ENCODE results near the gene ATP13A3. TPM values are rescaled to one million over a fixed set of nuclear protein-coding genes. Genes with fewer than 3 reads are reported as not detected.

The ATP13A3 gene
- total RNA-seq, 4 donors from 2014 or later = 23.6 to 129 (median 69.8) TPM

DNA sequence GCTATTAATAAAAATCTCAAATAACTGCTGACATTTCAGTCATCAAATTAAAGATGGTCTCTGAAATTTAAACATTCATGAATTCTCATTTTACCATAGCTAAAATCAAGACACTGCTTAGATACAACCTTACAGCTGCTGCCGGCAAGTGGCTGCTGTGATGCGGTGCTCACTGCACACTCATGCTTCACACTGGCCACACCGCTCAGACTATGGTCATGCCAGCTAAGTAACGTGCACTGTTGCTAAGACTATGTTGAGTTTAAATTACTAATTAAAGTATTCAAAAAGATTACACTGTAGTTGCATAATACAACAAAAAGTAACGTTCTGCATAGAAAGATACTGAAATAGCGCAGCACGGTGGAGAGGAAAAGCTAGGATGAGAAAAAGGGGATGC lies 12.1 kb downstream of the ATP13A3 start:
- Histone ChIP-seq H3K27me3 (no peaks in the 10 kb centered on the region), H3K4me3 (no peak overlapping the region), H3K36me3 (no peaks in the 10 kb centered on the region), H3K27ac (no peak overlapping the region), H3K4me1 (peaks cover 0 to 25% (median 6%) of the 10 kb centered on the region in 4 donors), H3K9me3 (no peaks in the 10 kb centered on the region)
- in situ Hi-C loops (cut with MboI; ENCODE audit: low pct_ligation_motif_present in 1 of 4, low pct_unique_long_range_greater_than_20kb in 1 of 4, low sequenced_read_pairs in 3 of 4) (loop anchor here in 2 of 4 donors (5.0 to 10.0 kb wide), 2 partner anchors 100 to 113 kb away; no protein-coding TSS in a partner anchor), intact Hi-C loops (cut with DNase I; ENCODE audit: low total_unique reads) (loop anchor here (5.0 kb wide), 1 partner anchor 123 kb away; no protein-coding TSS in a partner anchor)
- no peak for TF ChIP-seq POLR2A (IDR thresholded peaks at IDR 0.05)
- TF ChIP-seq POLR2AphosphoS5 (IDR thresholded peaks at IDR 0.05) = no peak
- TF ChIP-seq EP300 (IDR thresholded peaks at IDR 0.05; ENCODE audit: low read depth) = no peak
- TF ChIP-seq CTCF (IDR thresholded peaks at IDR 0.05) = no peak
- 87 to 88% methylated on average over 7 of the region's 7 CpGs for WGBS, 2 donors (ENCODE audit: low coverage in 1 of 2)
- DNase-seq = no peak

GRCh38 chr3:194472290-194472920 lies 14.4 kb downstream of the ATP13A3 start:
- in situ Hi-C loops (cut with MboI; ENCODE audit: low pct_ligation_motif_present in 1 of 4, low pct_unique_long_range_greater_than_20kb in 1 of 4, low sequenced_read_pairs in 3 of 4) = loop anchor here in 1 of 4 donors (10.0 kb wide), 1 partner anchor 102 kb away; no protein-coding TSS in a partner anchor
- H3K27ac ChIP-seq = no peak overlapping the region
- WGBS, 2 donors (ENCODE audit: low coverage in 1 of 2) = 74 to 76% methylated on average over 4 of the region's 4 CpGs
- H3K36me3 ChIP-seq = no peaks in the 10 kb centered on the region
- H3K4me3 ChIP-seq = no peak overlapping the region
- H3K27me3 ChIP-seq = no peaks in the 10 kb centered on the region
- TF ChIP-seq CTCF (IDR thresholded peaks at IDR 0.05) (peak; percentile 93 to 97 (median 96)), EP300 (IDR thresholded peaks at IDR 0.05; ENCODE audit: low read depth) (no peak), POLR2AphosphoS5 (IDR thresholded peaks at IDR 0.05) (no peak)
- peaks cover 0 to 23% (median 6%) of the 10 kb centered on the region in 4 donors for H3K4me1 ChIP-seq
- intact Hi-C loops (cut with DNase I; ENCODE audit: low total_unique reads) = loop anchor here (5.0 kb wide), 1 partner anchor 125 kb away; no protein-coding TSS in a partner anchor
- DNase-seq = no peak
- H3K9me3 ChIP-seq = no peaks in the 10 kb centered on the region

GRCh38 chr3:194471863-194472262 lies 14.9 kb downstream of the ATP13A3 start:
- Histone ChIP-seq H3K36me3 (no peaks in the 10 kb centered on the region), H3K27me3 (no peaks in the 10 kb centered on the region), H3K4me1 (peaks cover 0 to 18% (median 1%) of the 10 kb centered on the region in 4 donors), H3K4me3 (no peak overlapping the region), H3K27ac (no peak overlapping the region), H3K9me3 (no peaks in the 10 kb centered on the region)
- WGBS, 2 donors (ENCODE audit: low coverage in 1 of 2) = 38 to 72% methylated on average over 3 to 5 of the region's 5 CpGs
- in situ Hi-C loops (cut with MboI; ENCODE audit: low pct_ligation_motif_present in 1 of 4, low pct_unique_long_range_greater_than_20kb in 1 of 4, low sequenced_read_pairs in 3 of 4) = loop anchor here in 1 of 4 donors (10.0 kb wide), 1 partner anchor 103 kb away; no protein-coding TSS in a partner anchor
- TF ChIP-seq CTCF (IDR thresholded peaks at IDR 0.05) (no peak), EP300 (IDR thresholded peaks at IDR 0.05; ENCODE audit: low read depth) (no peak), POLR2A (IDR thresholded peaks at IDR 0.05) (no peak), POLR2AphosphoS5 (IDR thresholded peaks at IDR 0.05) (no peak)
- DNase-seq = no peak
- intact Hi-C loops (cut with DNase I; ENCODE audit: low total_unique reads) = loop anchor here (5.0 kb wide), 1 partner anchor 125 kb away; no protein-coding TSS in a partner anchor

DNA sequence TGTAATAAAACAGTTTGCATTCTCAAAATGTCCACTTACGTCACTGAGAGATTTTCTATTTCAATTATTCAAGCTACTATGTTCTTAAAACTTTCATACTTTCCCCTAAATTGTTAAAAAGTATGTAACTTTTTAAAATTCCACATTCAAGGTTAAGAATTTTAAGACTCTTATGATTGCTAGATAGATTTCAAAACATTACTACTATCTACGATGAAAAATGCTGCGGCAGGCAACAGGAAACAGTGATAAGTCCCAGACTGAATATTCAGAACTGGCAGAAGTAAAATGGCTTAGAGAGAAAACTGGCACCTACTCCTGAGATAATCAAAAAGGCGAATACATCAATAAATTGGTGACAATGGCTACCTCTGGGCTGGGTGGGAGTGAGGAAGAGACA lies 16.2 kb downstream of the ATP13A3 start:
- WGBS, 2 donors (ENCODE audit: low coverage in 1 of 2) = 70 to 86% methylated on average over 4 of the region's 4 CpGs
- no peaks in the 10 kb centered on the region for H3K27me3 ChIP-seq
- TF ChIP-seq POLR2AphosphoS5 (IDR thresholded peaks at IDR 0.05) = no peak
- TF ChIP-seq CTCF (IDR thresholded peaks at IDR 0.05) = no peak
- no peak for TF ChIP-seq EP300 (IDR thresholded peaks at IDR 0.05; ENCODE audit: low read depth)
- TF ChIP-seq POLR2A (IDR thresholded peaks at IDR 0.05) = no peak
- no peaks in the 10 kb centered on the region for H3K9me3 ChIP-seq
- no peaks in the 10 kb centered on the region for H3K36me3 ChIP-seq
- H3K4me1 ChIP-seq = peaks cover 0 to 13% (median 0%) of the 10 kb centered on the region in 4 donors
- H3K4me3 ChIP-seq = no peak overlapping the region
- H3K27ac ChIP-seq = no peak overlapping the region
- DNase-seq = no peak
- intact Hi-C loops (cut with DNase I; ENCODE audit: low total_unique reads) (loop anchor here (5.0 kb wide), 1 partner anchor 127 kb away; no protein-coding TSS in a partner anchor), in situ Hi-C loops (cut with MboI; ENCODE audit: low pct_ligation_motif_present in 1 of 4, low pct_unique_long_range_greater_than_20kb in 1 of 4, low sequenced_read_pairs in 3 of 4) (loop anchor here in 1 of 4 donors (10.0 kb wide), 1 partner anchor 104 kb away; no protein-coding TSS in a partner anchor)

Measured in transverse colon (tissue), 4 donors.